Fibroblast of lung (primary cell): Measurements from ENCODE around the gene C1QTNF4. TPM values are rescaled to one million over a fixed set of nuclear protein-coding genes. Genes with fewer than 3 reads are reported as not detected.
"Not testable (repeated sequence)": the region's sequence is repeated elsewhere in the genome, so short reads cannot be mapped to it uniquely, and the experiment has no call there.

ENCODE experiments used
- DNase-seq, 2 donors: peaks; one replicate each; pipeline versions ENCODE4 v3.0.0 to v3.0.0-alpha.2; 2010; ENCODE audit warnings: low read depth in 2 of 2
- H2AFZ ChIP-seq: 2 replicates; pipeline ENCODE4 v1.5.1; 2012; ENCODE audit warnings: low read length, control low read depth, inconsistent platforms
- H3K27ac ChIP-seq: 2 replicates; pipeline ENCODE4 v1.5.1; 2011; ENCODE audit warnings: low read length, control low read depth; ENCODE audit not compliant: insufficient read depth
- H3K27me3 ChIP-seq: 2 replicates; pipeline ENCODE4 v1.5.1; 2011; ENCODE audit warnings: mild to moderate bottlenecking, low read length; ENCODE audit not compliant: control insufficient read depth, insufficient read depth
- H3K36me3 ChIP-seq: 2 replicates; pipeline ENCODE4 v1.5.1; 2011; ENCODE audit warnings: low read length; ENCODE audit not compliant: control insufficient read depth, insufficient read depth
- H3K4me1 ChIP-seq: 2 replicates; pipeline ENCODE4 v1.5.1; 2011; ENCODE audit warnings: low read length; ENCODE audit not compliant: control insufficient read depth, insufficient read depth; ENCODE audit errors: extremely low read depth
- H3K4me2 ChIP-seq: 2 replicates; pipeline ENCODE4 v1.5.1; 2011; ENCODE audit warnings: low read length, control low read depth; ENCODE audit not compliant: insufficient read depth; ENCODE audit errors: extremely low read depth
- H3K4me3 ChIP-seq, 4 experiments: fragments of 200-600 bp in 1 of 4; sonication (generic) in 1 of 4; replicated peaks in 1 of 4; 2 replicates each; pipeline ENCODE4 v1.5.1; 2011 to 2016; ENCODE audit warnings: low read length in 4 of 4, low read depth in 3 of 4, mild to moderate bottlenecking in 3 of 4, control low read depth in 2 of 4, inconsistent platforms in 1 of 4, mixed read lengths in 1 of 4; ENCODE audit not compliant: insufficient read depth in 1 of 4; ENCODE audit errors: control extremely low read depth in 1 of 4
- H3K79me2 ChIP-seq: 2 replicates; pipeline ENCODE4 v1.5.1; 2012; ENCODE audit warnings: mild to moderate bottlenecking, low read length, inconsistent platforms; ENCODE audit not compliant: control insufficient read depth, insufficient read depth
- H3K9ac ChIP-seq: 2 replicates; pipeline ENCODE4 v1.5.1; 2011; ENCODE audit warnings: mild to moderate bottlenecking, low read length, control low read depth; ENCODE audit not compliant: insufficient read depth
- H3K9me3 ChIP-seq: 2 replicates; pipeline ENCODE4 v1.5.1; 2012; ENCODE audit warnings: low read depth, low read length; ENCODE audit not compliant: control insufficient read depth, insufficient read depth
- H4K20me1 ChIP-seq: 2 replicates; pipeline ENCODE4 v1.5.1; 2011; ENCODE audit warnings: low read length; ENCODE audit not compliant: control insufficient read depth, insufficient read depth; ENCODE audit errors: extremely low read depth
- CTCF ChIP-seq, 2 donors: IDR thresholded peaks in 1 of 2; conservative IDR thresholded peaks in 1 of 2; 1 replicate in 1 of 2; 2 replicates in 1 of 2; pipeline ENCODE4 v1.5.1; 2011 to 2012; ENCODE audit warnings: low read length in 2 of 2, control low read depth in 1 of 2, inconsistent platforms in 1 of 2, low read depth in 1 of 2, mild to moderate bottlenecking in 1 of 2
- EZH2 ChIP-seq: IDR thresholded peaks from 2 replicates; pipeline ENCODE4 v1.5.1; 2012; ENCODE audit warnings: low read length, control low read depth, mild to moderate bottlenecking; ENCODE audit errors: missing control alignments
- polyA plus RNA-seq, 2 donors: library from polyadenylated mRNA; depleted of rRNA in 1 of 2; stranded (reverse) in 1 of 2; unstranded in 1 of 2; fragments of >200 nt; gene quantifications; 2 replicates each; pipeline ENCODE4 v1.2.1, GENCODE V29; 2011 to 2012; ENCODE audit warnings: missing spikeins in 1 of 2
- total RNA-seq: library from RNA; depleted of rRNA; stranded (reverse); fragments of >200 nt; gene quantifications from 2 replicates; pipeline ENCODE4 v1.2.1, GENCODE V29; 2014

Gene C1QTNF4
- total and polyA plus RNA-seq, 2 donors (not counting 1 experiment from before 2014, with no cell fraction given), result under 0.01 TPM; not detected in 1

- no peak for DNase-seq
Measured at GRCh38 chr11:47564933-47565339, 29.3 kb downstream of the C1QTNF4 start.

GRCh38 chr11:47564366-47564765 is 29.8 kb downstream of the C1QTNF4 start:
- peak overlapping the region; percentile 92 for H3K4me2 ChIP-seq
- H3K36me3 ChIP-seq, H3K9me3 ChIP-seq, H3K9ac ChIP-seq, DNase-seq, H4K20me1 ChIP-seq, H3K79me2 ChIP-seq, H3K27ac ChIP-seq, H3K4me1 ChIP-seq, H3K27me3 ChIP-seq, H2AFZ ChIP-seq: not testable (repeated sequence)
- peak overlapping the region in 2 of 4 experiments; percentile 68 to 93 for H3K4me3 ChIP-seq

More at GRCh38 chr11:47564933-47565339, 29.3 kb downstream of the C1QTNF4 start:
- H3K4me3 ChIP-seq, result peak overlapping the region; percentile 68 to 93 (median 86)
- no peaks in the 10 kb centered on the region for H3K9me3 ChIP-seq
- H3K27ac ChIP-seq, result peak overlapping the region; percentile 72
- H3K4me1 ChIP-seq, result no peaks in the 10 kb centered on the region
- no peaks in the 10 kb centered on the region for H3K27me3 ChIP-seq
- TF ChIP-seq CTCF (conservative IDR thresholded peaks at IDR 0.05 in 1 of 2, IDR thresholded peaks at IDR 0.05 in 1 of 2; ENCODE audit: low read depth in 1 of 2, low read length in 2 of 2) (no peak), EZH2 (no peak)
- peaks cover 13% of the 10 kb centered on the region for H3K79me2 ChIP-seq
- H2AFZ ChIP-seq, result peak overlapping the region; percentile 83
- peak overlapping the region; percentile 93 for H3K9ac ChIP-seq
- peaks cover 2% of the 10 kb centered on the region for H3K36me3 ChIP-seq
- H4K20me1 ChIP-seq, result no peaks in the 10 kb centered on the region
- peak overlapping the region; percentile 92 for H3K4me2 ChIP-seq

GRCh38 chr11:47562393-47562792 is 31.8 kb downstream of the C1QTNF4 start:
- H2AFZ ChIP-seq, H4K20me1 ChIP-seq, H3K4me1 ChIP-seq, H3K27ac ChIP-seq, H3K79me2 ChIP-seq, DNase-seq, H3K4me3 ChIP-seq, H3K36me3 ChIP-seq, H3K4me2 ChIP-seq, H3K9me3 ChIP-seq, H3K9ac ChIP-seq, H3K27me3 ChIP-seq: not testable (repeated sequence)

GRCh38 chr11:47560426-47560825 is 33.8 kb downstream of the C1QTNF4 start:
- Histone ChIP-seq H4K20me1 (no peaks in the 10 kb centered on the region), H3K27me3 (no peaks in the 10 kb centered on the region), H3K9ac (no peak overlapping the region), H3K27ac (no peak overlapping the region), H3K4me2 (no peak overlapping the region), H3K4me1 (no peaks in the 10 kb centered on the region), H2AFZ (no peak overlapping the region), H3K9me3 (no peaks in the 10 kb centered on the region), H3K4me3 (no peak overlapping the region), H3K36me3 (no peaks in the 10 kb centered on the region), H3K79me2 (no peaks in the 10 kb centered on the region)
- no peak for TF ChIP-seq EZH2
- TF ChIP-seq CTCF (conservative IDR thresholded peaks at IDR 0.05 in 1 of 2, IDR thresholded peaks at IDR 0.05 in 1 of 2; ENCODE audit: low read depth in 1 of 2, low read length in 2 of 2), result no peak
- DNase-seq, result peak in 1 of 2 donors; percentile 73
